ENCODE data around the gene LATS1. TPM values are rescaled to one million over a fixed set of nuclear protein-coding genes. Genes with fewer than 3 reads are reported as not detected.
A peak's percentile ranks its signal among the peaks of the same experiment; 100 is the strongest.

LATS1 gene
- total and polyA plus RNA-seq, 2 of the 8 experiments (the other 6 are each of a cell fraction or from before 2014, with no cell fraction given) = 8.9 to 21.7 TPM

- H3K27ac ChIP-seq (ENCODE audit: low read depth, low read length) = no peak overlapping the region
- H3K9me3 ChIP-seq (ENCODE audit: insufficient read depth in 2 of 2, low read depth in 1 of 2, low read length in 1 of 2) = no peaks in the 10 kb centered on the region
- H3K4me2 ChIP-seq (ENCODE audit: insufficient read depth in 1 of 2, low read depth in 2 of 2, low read length in 2 of 2) = no peak overlapping the region
- H3K79me2 ChIP-seq (ENCODE audit: control insufficient read depth in 1 of 2, insufficient read depth in 2 of 2, low read length in 2 of 2) = peaks cover 4 to 76% of the 10 kb centered on the region in 2 experiments
- H4K8ac ChIP-seq (ENCODE audit: extremely low read depth, insufficient read depth, low read length) = no peak overlapping the region
- FAIRE-seq (no peak), DNase-seq (ENCODE audit: low read depth in 1 of 2, low spot score in 2 of 2) (peak in 1 of 2 experiments; percentile 8)
- H2BK120ac ChIP-seq (replicated peaks; ENCODE audit: low read depth, low read length) = no peak overlapping the region
- no peak overlapping the region for H3K18ac ChIP-seq (ENCODE audit: extremely low read depth, low read length)
- peaks cover 2 to 7% of the 10 kb centered on the region in 2 experiments for H4K20me1 ChIP-seq (replicated peaks in 1 of 2; ENCODE audit: control insufficient read depth in 1 of 2, insufficient read depth in 2 of 2, low read length in 2 of 2)
- ChIA-PET POLR2A (ENCODE audit: partially characterized antibody) (interaction anchor here (0.6 to 2.4 kb wide), 4 partner anchors 9 to 93 kb away, joined by 3 to 6 read pairs (median 4); partner anchors contain the start of gene NUP43), CTCF (ENCODE audit: partially characterized antibody) (interaction anchor here (1.2 kb wide), 1 partner anchor 187 kb away, joined by 3 read pairs; no protein-coding TSS in a partner anchor)
- H2AFZ ChIP-seq (ENCODE audit: low read length) = no peak overlapping the region
- H4K5ac ChIP-seq (ENCODE audit: insufficient read length, low read depth, low read length) = no peak overlapping the region
- H2AK5ac ChIP-seq (ENCODE audit: low read depth, low read length) = no peak overlapping the region
- H4K91ac ChIP-seq (replicated peaks; ENCODE audit: insufficient read length, low read length) = no peak overlapping the region
- H2BK20ac ChIP-seq (ENCODE audit: low read length) = no peak overlapping the region
- WGBS, 2 experiments (ENCODE audit: extremely low coverage in 1 of 2, insufficient coverage in 1 of 2, insufficient read length in 1 of 2, insufficient replicate concordance in 2 of 2, low coverage in 1 of 2, low lambda C conversion rate in 2 of 2, missing lambda C conversion rate in 1 of 2) = 90% methylated on average over 9 of the region's 9 CpGs; no CpG with 5 or more reads in 1 of the 2 experiments
- H3K4ac ChIP-seq (replicated peaks; ENCODE audit: insufficient read length, low read depth, low read length) = no peak overlapping the region
- no peaks in the 10 kb centered on the region for H3K4me1 ChIP-seq (replicated peaks in 1 of 4; ENCODE audit: control insufficient read depth in 3 of 4, insufficient read depth in 4 of 4, low read length in 3 of 4)
- H2BK12ac ChIP-seq (ENCODE audit: low read depth, low read length) = no peak overlapping the region
- 0 out of 2 replicates have a peak, but pooled peaks cover under 1% of the 10 kb centered on the region for H3K23me2 ChIP-seq (ENCODE audit: low read depth, low read length)
- H3K9ac ChIP-seq (replicated peaks in 1 of 4; ENCODE audit: extremely low read depth in 1 of 4, low read depth in 3 of 4, low read length in 3 of 4) = no peak overlapping the region
- H2BK5ac ChIP-seq (ENCODE audit: low read depth, low read length) = no peak overlapping the region
- H3K79me1 ChIP-seq (ENCODE audit: low read depth, low read length) = no peaks in the 10 kb centered on the region; the same call in 1 of the 2 replicates
- H3K23ac ChIP-seq (ENCODE audit: insufficient read length) = no peak overlapping the region
- H3K27me3 ChIP-seq (replicated peaks in 1 of 4; ENCODE audit: control insufficient read depth in 3 of 4, extremely low read depth in 1 of 4, insufficient read depth in 3 of 4, low read length in 3 of 4) = no peaks in the 10 kb centered on the region
- peaks cover 0 to 4% (median 0%) of the 10 kb centered on the region in 4 experiments; a peak in 1 of 8 replicates for H3K36me3 ChIP-seq (ENCODE audit: control insufficient read depth in 2 of 4, insufficient read depth in 4 of 4, low read length in 3 of 4)
- no peak overlapping the region for H3K4me3 ChIP-seq (ENCODE audit: extremely low read depth in 1 of 4, insufficient read depth in 2 of 4, low read depth in 3 of 4, low read length in 4 of 4)
- no peak overlapping the region for H3K14ac ChIP-seq (ENCODE audit: insufficient read length)
- no peak overlapping the region for H3K56ac ChIP-seq (replicated peaks; ENCODE audit: insufficient read length, low read depth, low read length)
- no peak overlapping the region for H2BK15ac ChIP-seq (ENCODE audit: low read length)
- TF ChIP-seq, protein P1, sequence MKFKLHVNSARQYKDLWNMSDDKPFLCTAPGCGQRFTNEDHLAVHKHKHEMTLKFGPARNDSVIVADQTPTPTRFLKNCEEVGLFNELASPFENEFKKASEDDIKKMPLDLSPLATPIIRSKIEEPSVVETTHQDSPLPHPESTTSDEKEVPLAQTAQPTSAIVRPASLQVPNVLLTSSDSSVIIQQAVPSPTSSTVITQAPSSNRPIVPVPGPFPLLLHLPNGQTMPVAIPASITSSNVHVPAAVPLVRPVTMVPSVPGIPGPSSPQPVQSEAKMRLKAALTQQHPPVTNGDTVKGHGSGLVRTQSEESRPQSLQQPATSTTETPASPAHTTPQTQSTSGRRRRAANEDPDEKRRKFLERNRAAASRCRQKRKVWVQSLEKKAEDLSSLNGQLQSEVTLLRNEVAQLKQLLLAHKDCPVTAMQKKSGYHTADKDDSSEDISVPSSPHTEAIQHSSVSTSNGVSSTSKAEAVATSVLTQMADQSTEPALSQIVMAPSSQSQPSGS (IDR thresholded peaks at IDR 0.05; ENCODE audit: low read length) = no peak
- no peak for TF ChIP-seq CBX8 (IDR thresholded peaks at IDR 0.05; ENCODE audit: borderline replicate concordance, low read depth, low read length)
- no peak for TF ChIP-seq KDM4A (IDR thresholded peaks at IDR 0.05; ENCODE audit: low read depth, low read length, severe bottlenecking)
- TF ChIP-seq E2F6 (IDR thresholded peaks at IDR 0.05) = no peak
- no peak for TF ChIP-seq JUND (IDR thresholded peaks at IDR 0.05; ENCODE audit: low read length)
- no peak for TF ChIP-seq ZNF274 (IDR thresholded peaks at IDR 0.05; ENCODE audit: borderline replicate concordance, extremely low read depth, low read length)
- TF ChIP-seq CHD2 (IDR thresholded peaks at IDR 0.05; ENCODE audit: low read length) = no peak
- no peak for TF ChIP-seq KDM1A (IDR thresholded peaks at IDR 0.05; ENCODE audit: borderline replicate concordance, low read length)
- no peak for TF ChIP-seq SP2 (IDR thresholded peaks at IDR 0.05; ENCODE audit: low read length)
Observed at GRCh38 chr6:149755300-149756260, 37.7 kb upstream of the LATS1 start.

Measured in H1 (cell line).